Measurements from ENCODE around the gene CDH24. TPM values are rescaled to one million over a fixed set of nuclear protein-coding genes. Genes with fewer than 3 reads are reported as not detected.

The CDH24 gene
- total RNA-seq, 5 donors from 2014 or later (not counting 1 experiment from before 2014, with no cell fraction given), result 1.2 to 3.0 (median 1.6) TPM

DNA sequence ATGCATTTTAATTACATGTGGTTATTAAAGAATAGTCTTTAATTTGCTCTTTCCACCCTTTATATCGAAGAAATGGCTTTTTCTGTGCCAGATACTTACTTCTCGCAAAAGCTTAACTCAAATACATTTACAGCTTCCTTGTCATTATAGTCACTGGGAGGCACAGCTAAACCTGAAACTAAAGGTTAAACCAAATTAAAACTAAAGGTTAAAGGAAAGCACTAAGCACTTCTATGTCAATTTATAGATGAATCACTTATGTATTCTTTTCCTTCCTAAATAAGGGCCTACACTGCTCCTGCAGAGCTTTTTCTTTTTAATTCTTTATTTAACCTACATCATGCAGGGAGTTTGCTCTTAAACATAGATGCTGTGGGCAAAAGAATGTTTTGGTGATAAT lies 56.5 kb downstream of the CDH24 start:
- H3K4me1 Mint-ChIP-seq, result peaks cover under 1 to 6% (median 2%) of the 10 kb centered on the region in 3 donors
- no CpG with 5 or more reads among the region's 2 CpGs for WGBS (ENCODE audit: insufficient coverage)
- POLR2A ChIA-PET, result interaction anchor here in 1 of 2 donors (0.8 kb wide), 1 partner anchor 39 kb away, joined by 17 read pairs; no protein-coding TSS in a partner anchor

DNA sequence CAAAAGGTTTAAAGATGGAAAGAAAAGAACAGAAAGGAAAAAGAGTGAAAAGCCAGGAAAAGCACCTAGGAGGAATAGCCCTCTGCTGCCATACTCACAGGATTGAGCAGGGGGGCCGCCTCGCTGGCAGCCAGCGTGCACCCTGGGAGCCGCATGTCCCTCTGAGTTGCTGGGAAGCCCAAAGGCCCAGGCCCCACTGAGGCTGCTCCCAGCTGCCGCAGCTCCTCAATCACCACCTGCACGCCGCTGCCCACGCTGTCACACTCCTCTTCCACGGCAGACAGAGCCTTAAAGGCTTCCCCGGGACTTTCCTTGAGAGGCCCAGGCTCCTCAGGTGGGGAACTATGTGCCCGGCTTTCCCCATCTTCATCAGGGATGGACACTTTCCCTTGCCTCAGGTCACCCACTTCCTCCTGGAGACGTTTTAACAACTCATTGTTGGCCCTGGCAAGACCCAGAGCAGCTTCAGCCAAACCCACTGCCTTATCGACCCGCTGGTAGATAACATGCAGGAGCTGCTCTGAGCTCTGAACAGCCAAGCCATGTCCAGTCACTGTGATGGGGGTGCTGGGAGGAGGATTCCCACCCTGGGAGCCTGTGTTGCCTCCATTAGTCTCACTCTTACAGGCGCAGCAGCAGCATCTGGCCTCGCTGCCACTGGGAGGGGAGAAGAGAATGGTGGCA lies 58.8 kb downstream of the CDH24 start:
- Histone ChIP-seq H3K36me3 (ENCODE audit: control insufficient read depth in 2 of 2, extremely low read depth in 1 of 2, insufficient read depth in 1 of 2, low read length in 1 of 2) (peaks cover 4% of the 10 kb centered on the region in 2 donors), H3K4me1 (ENCODE audit: control insufficient read depth in 1 of 2, extremely low read depth in 1 of 2, insufficient read depth in 2 of 2, low read length in 2 of 2) (peaks cover 0 to 4% of the 10 kb centered on the region in 2 experiments), H3K27ac (ENCODE audit: low read length) (no peak overlapping the region), H3K4me3 (ENCODE audit: control insufficient read depth in 1 of 2, extremely low read depth in 1 of 2, low read length in 1 of 2) (no peak overlapping the region), H3K27me3 (replicated peaks in 1 of 2; ENCODE audit: control insufficient read depth in 2 of 2, extremely low read depth in 1 of 2, insufficient read depth in 2 of 2, low read length in 1 of 2) (no peaks in the 10 kb centered on the region), H3K9me3 (no peaks in the 10 kb centered on the region)
- POLR2A ChIA-PET, result interaction anchor here (0.6 kb wide), 2 partner anchors 52 to 569 kb away, joined by 3 read pairs; no protein-coding TSS in a partner anchor
- CTCF ChIA-PET, result interaction anchor here in 1 of 2 donors (1.0 kb wide), 1 partner anchor 12 kb away, joined by 4 read pairs; no protein-coding TSS in a partner anchor
- Mint-ChIP-seq H3K4me1 (no peaks in the 10 kb centered on the region), H3K4me3 (no peak overlapping the region), H3K27me3 (no peaks in the 10 kb centered on the region), H3K27ac (no peak overlapping the region), H3K36me3 (peaks cover 13% of the 10 kb centered on the region), H3K9me3 (no peaks in the 10 kb centered on the region)
- 92% methylated on average over 10 of the region's 16 CpGs for WGBS (ENCODE audit: insufficient coverage)
- DNase-seq (no peak), ATAC-seq (replicated peaks in 1 of 4) (no peak)

More for the DNA sequence above, 56.5 kb downstream of the CDH24 start:
- no peak for DNase-seq
- CTCF ChIA-PET, result interaction anchor here (0.7 to 2.3 kb wide), 2 partner anchors 15 to 74 kb away, joined by 3 to 12 read pairs; no protein-coding TSS in a partner anchor
- Mint-ChIP-seq H3K4me3 (no peak overlapping the region), H3K9me3 (no peaks in the 10 kb centered on the region), H3K36me3 (peaks cover 8% of the 10 kb centered on the region), H3K27ac (no peak overlapping the region), H3K27me3 (no peaks in the 10 kb centered on the region)
- ATAC-seq (replicated peaks in 1 of 4), result no peak
- H3K4me1 ChIP-seq (ENCODE audit: control insufficient read depth in 1 of 2, extremely low read depth in 1 of 2, insufficient read depth in 2 of 2, low read length in 2 of 2), result no peaks in the 10 kb centered on the region
- H3K4me3 ChIP-seq (ENCODE audit: control insufficient read depth in 1 of 2, extremely low read depth in 1 of 2, low read length in 1 of 2), result no peak overlapping the region
- peaks cover 4% of the 10 kb centered on the region in 2 donors for H3K36me3 ChIP-seq (ENCODE audit: control insufficient read depth in 2 of 2, extremely low read depth in 1 of 2, insufficient read depth in 1 of 2, low read length in 1 of 2)
- no peaks in the 10 kb centered on the region for H3K9me3 ChIP-seq
- no peaks in the 10 kb centered on the region for H3K27me3 ChIP-seq (replicated peaks in 1 of 2; ENCODE audit: control insufficient read depth in 2 of 2, extremely low read depth in 1 of 2, insufficient read depth in 2 of 2, low read length in 1 of 2)
- H3K27ac ChIP-seq (ENCODE audit: low read length), result no peak overlapping the region

DNA sequence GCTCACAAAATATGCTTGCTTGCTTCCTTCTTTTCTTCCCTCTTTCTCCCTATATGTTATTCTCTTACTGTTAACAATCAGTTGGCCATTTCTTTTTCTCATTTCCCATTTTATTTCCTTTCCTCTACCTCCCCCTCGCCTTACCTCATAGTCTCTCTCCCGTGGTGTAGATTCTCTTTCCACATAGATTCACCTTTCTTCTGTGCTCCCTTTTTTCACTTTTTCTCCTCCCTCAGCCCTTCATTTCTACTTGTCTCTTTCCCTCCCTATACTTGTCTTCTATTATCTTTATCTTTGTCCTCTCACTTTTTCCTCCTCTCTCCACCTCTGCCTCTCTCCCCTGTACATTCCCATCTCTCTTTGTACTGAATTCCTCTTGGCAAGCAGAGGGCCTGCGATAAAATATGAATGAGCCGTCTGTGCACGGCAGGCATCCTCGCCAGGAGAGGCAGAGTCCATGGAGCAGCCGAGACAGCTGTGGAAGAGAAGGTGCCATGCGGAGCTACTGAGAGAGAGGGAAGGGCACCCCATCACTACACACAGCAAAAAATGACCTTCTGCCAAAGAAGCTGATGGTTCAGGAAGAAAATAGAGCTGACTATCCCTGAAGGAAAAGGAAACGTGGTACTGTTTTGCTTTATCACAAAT lies 59.5 kb downstream of the CDH24 start:
- CTCF ChIA-PET, result interaction anchor here (0.5 to 1.0 kb wide), 2 partner anchors 11 to 57 kb away, joined by 4 read pairs; no protein-coding TSS in a partner anchor
- Histone ChIP-seq H3K9me3 (no peaks in the 10 kb centered on the region), H3K36me3 (ENCODE audit: control insufficient read depth in 2 of 2, extremely low read depth in 1 of 2, insufficient read depth in 1 of 2, low read length in 1 of 2) (peaks cover 4% of the 10 kb centered on the region in 2 donors), H3K4me3 (ENCODE audit: control insufficient read depth in 1 of 2, extremely low read depth in 1 of 2, low read length in 1 of 2) (no peak overlapping the region), H3K27me3 (replicated peaks in 1 of 2; ENCODE audit: control insufficient read depth in 2 of 2, extremely low read depth in 1 of 2, insufficient read depth in 2 of 2, low read length in 1 of 2) (no peaks in the 10 kb centered on the region), H3K4me1 (ENCODE audit: control insufficient read depth in 1 of 2, extremely low read depth in 1 of 2, insufficient read depth in 2 of 2, low read length in 2 of 2) (peaks cover 0 to 4% of the 10 kb centered on the region in 2 experiments), H3K27ac (ENCODE audit: low read length) (no peak overlapping the region)
- POLR2A ChIA-PET, result interaction anchor here in 1 of 2 donors (0.6 kb wide), 1 partner anchor 53 kb away, joined by 3 read pairs; no protein-coding TSS in a partner anchor
- 93% methylated on average over 2 of the region's 9 CpGs for whole genome bisulfite sequencing (ENCODE audit: insufficient coverage)
- ATAC-seq (replicated peaks in 1 of 4) (no peak), DNase-seq (no peak)
- Mint-ChIP-seq H3K27me3 (no peaks in the 10 kb centered on the region), H3K4me1 (no peaks in the 10 kb centered on the region), H3K36me3 (peaks cover 13% of the 10 kb centered on the region), H3K9me3 (no peaks in the 10 kb centered on the region), H3K27ac (no peak overlapping the region), H3K4me3 (no peak overlapping the region)

Other genes starting within 250 kb of the CDH24 start
- gene SLC7A7, start 242.1 kb downstream of the CDH24 start, total RNA-seq, result 1 to 10 TPM in 2 of 5 donors, under 1 TPM in 2, not detected in 1; 0.75 to 1.8 (median 0.98) TPM
- gene MRPL52, start 227.6 kb downstream of the CDH24 start, total RNA-seq, result 10 to 100 TPM; 36.5 to 70.1 (median 62.2) TPM
- 1 to 10 TPM; 1.9 to 3.7 (median 2.3) TPM for gene MMP14, start 220.9 kb downstream of the CDH24 start, total RNA-seq
- 100 to 1,000 TPM in 1 of 5 donors, 10 to 100 TPM in 4; 67.0 to 103 (median 89.9) TPM for gene LRP10, start 185.8 kb downstream of the CDH24 start, total RNA-seq
- gene REM2, start 174.3 kb downstream of the CDH24 start, total RNA-seq, result 10 to 100 TPM in 1 of 5 donors, 1 to 10 TPM in 4; 4.1 to 10.6 (median 6.2) TPM
- 100 to 1,000 TPM in 1 of 5 donors, 10 to 100 TPM in 4; 88.7 to 102 (median 94.7) TPM for gene RBM23, start 138.4 kb downstream of the CDH24 start, total RNA-seq
- gene PRMT5, start 128.1 kb downstream of the CDH24 start, total RNA-seq, result 10 to 100 TPM; 17.7 to 45.3 (median 37.5) TPM
- 10 to 100 TPM; 19.2 to 37.1 (median 23.8) TPM for gene HAUS4, start 100.4 kb downstream of the CDH24 start, total RNA-seq
- 1 to 10 TPM; 1.8 to 3.1 (median 2.4) TPM for gene AJUBA, start 75.0 kb downstream of the CDH24 start, total RNA-seq
- gene C14orf93, start 47.4 kb downstream of the CDH24 start, total RNA-seq, result 10 to 100 TPM; 10.8 to 13.7 (median 12.4) TPM
- gene PSMB5, start 22.6 kb downstream of the CDH24 start, total RNA-seq, result 10 to 100 TPM; 20.6 to 43.9 (median 38.0) TPM
- under 1 TPM in 4 of 5 donors, not detected in 1; 0.26 to 0.95 (median 0.54) TPM for gene PSMB11, start 15.3 kb downstream of the CDH24 start, total RNA-seq
- gene ACIN1, start 37.6 kb upstream of the CDH24 start, total RNA-seq, result 100 to 1,000 TPM; 277 to 326 (median 290) TPM
- gene C14orf119, start 38.0 kb upstream of the CDH24 start, total RNA-seq, result 10 to 100 TPM in 4 of 5 donors, 1 to 10 TPM in 1; 9.5 to 47.7 (median 43.6) TPM
- not detected for gene CIROP, start 47.5 kb upstream of the CDH24 start, total RNA-seq
- gene CEBPE, start 61.7 kb upstream of the CDH24 start, total RNA-seq, result under 1 TPM; 0.33 to 0.82 (median 0.53) TPM
- 1 to 10 TPM in 4 of 5 donors, under 1 TPM in 1; 0.33 to 8.1 (median 5.9) TPM for gene SLC7A8, start 126.1 kb upstream of the CDH24 start, total RNA-seq
- 1 to 10 TPM in 1 of 5 donors, not detected in 4; 1.1 TPM for gene RNF212B, start 180.4 kb upstream of the CDH24 start, total RNA-seq
- gene HOMEZ, start 228.6 kb upstream of the CDH24 start, total RNA-seq, result 10 to 100 TPM in 3 of 5 donors, 1 to 10 TPM in 2; 6.2 to 17.5 (median 15.1) TPM
- gene PPP1R3E, start 245.3 kb upstream of the CDH24 start, total RNA-seq, result 10 to 100 TPM; 40.8 to 72.6 (median 68.2) TPM
- 1 to 10 TPM; 1.9 to 4.6 (median 2.2) TPM for gene BCL2L2, start 249.3 kb upstream of the CDH24 start, total RNA-seq

Measured in T-cell (primary cell).